ENCODE results near the gene CCT8L2. TPM values are rescaled to one million over a fixed set of nuclear protein-coding genes. Genes with fewer than 3 reads are reported as not detected.
"Not testable (repeated sequence)": the region's sequence is repeated elsewhere in the genome, so short reads cannot be mapped to it uniquely, and the experiment has no call there.

The CCT8L2 gene
- total RNA-seq, 2 donors from 2014 or later: not detected

DNA sequence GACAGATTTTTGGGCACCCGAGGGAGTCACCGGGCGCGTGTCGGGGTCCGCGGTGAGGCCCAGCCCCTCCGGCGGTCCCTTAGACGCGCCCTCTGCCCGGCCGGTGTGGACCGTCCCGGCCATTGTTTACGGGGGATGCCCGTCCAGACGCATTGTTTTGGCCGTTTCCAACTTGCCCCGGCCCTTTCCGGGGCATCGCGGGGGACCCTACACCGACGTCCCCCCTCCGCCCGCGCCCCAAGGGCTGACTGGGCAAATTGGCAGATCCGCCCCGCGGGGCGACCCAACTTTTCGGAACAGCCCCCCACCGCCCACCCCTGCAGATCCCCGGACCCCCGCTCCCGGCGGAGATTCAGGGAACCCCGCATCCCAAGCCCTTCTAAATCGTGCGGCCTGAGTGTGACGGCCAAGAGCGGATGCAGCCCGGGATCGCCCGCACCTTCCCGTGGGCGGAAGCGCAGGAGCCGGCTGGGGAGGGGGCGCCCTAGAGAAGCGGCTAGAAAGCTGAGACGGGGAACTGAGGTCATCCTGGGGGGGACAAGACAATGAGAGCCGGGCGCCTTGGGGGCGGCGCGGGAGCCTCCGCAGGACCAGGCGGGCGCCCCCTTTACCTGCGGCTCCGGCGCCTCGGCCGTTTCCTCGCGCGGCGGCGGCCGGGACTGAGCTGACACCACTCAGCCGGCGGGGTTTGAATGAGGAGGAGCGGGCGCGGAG, 17.1 kb upstream of the CCT8L2 start:
- Histone ChIP-seq H3K4me1 (ENCODE audit: control insufficient read depth in 1 of 2, low read depth in 2 of 2) (no peaks in the 10 kb centered on the region), H3K36me3 (no peaks in the 10 kb centered on the region), H3K27ac (no peak overlapping the region), H3K27me3 (replicated peaks; ENCODE audit: insufficient read depth) (no peaks in the 10 kb centered on the region), H3K4me3 (peak overlapping the region; percentile 64), H3K9me3 (no peaks in the 10 kb centered on the region)
- ATAC-seq (ENCODE audit: insufficient number of reproducible peaks, low FRiP score, low read depth) (no peak), DNase-seq (ENCODE audit: low spot score) (no peak)
- TF ChIP-seq, protein P1, sequence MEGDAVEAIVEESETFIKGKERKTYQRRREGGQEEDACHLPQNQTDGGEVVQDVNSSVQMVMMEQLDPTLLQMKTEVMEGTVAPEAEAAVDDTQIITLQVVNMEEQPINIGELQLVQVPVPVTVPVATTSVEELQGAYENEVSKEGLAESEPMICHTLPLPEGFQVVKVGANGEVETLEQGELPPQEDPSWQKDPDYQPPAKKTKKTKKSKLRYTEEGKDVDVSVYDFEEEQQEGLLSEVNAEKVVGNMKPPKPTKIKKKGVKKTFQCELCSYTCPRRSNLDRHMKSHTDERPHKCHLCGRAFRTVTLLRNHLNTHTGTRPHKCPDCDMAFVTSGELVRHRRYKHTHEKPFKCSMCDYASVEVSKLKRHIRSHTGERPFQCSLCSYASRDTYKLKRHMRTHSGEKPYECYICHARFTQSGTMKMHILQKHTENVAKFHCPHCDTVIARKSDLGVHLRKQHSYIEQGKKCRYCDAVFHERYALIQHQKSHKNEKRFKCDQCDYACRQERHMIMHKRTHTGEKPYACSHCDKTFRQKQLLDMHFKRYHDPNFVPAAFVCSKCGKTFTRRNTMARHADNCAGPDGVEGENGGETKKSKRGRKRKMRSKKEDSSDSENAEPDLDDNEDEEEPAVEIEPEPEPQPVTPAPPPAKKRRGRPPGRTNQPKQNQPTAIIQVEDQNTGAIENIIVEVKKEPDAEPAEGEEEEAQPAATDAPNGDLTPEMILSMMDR (IDR thresholded peaks at IDR 0.05): no peak

DNA sequence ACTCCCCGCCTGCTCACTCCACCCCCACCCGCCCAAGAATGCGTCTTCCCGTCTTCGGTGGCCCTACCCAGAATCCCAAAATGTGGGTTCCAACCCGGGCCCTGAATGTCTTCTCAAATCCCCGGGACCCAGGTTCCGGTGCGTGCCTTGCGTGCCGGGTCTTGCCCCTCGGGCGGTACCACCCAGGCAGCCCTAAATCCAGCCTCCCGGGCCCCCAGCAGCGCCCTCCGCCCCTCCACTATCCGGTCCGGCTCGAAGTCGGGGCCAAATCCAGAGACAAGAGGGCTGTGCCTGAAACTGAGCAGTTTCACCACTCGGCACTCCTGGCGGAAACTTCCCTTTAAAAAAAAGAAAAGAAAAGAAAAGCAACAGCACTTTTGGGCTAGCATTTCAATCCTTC, 16.3 kb upstream of the CCT8L2 start:
- Histone ChIP-seq H3K36me3 (no peaks in the 10 kb centered on the region), H3K4me1 (ENCODE audit: control insufficient read depth in 1 of 2, low read depth in 2 of 2) (no peaks in the 10 kb centered on the region), H3K4me3 (peak overlapping the region; percentile 64), H3K27me3 (replicated peaks; ENCODE audit: insufficient read depth) (no peaks in the 10 kb centered on the region), H3K9me3 (no peaks in the 10 kb centered on the region), H3K27ac (no peak overlapping the region)
- DNase-seq (ENCODE audit: low spot score) (no peak), ATAC-seq (ENCODE audit: insufficient number of reproducible peaks, low FRiP score, low read depth) (no peak)
- TF ChIP-seq, protein P1 (IDR thresholded peaks at IDR 0.05): no peak

DNA sequence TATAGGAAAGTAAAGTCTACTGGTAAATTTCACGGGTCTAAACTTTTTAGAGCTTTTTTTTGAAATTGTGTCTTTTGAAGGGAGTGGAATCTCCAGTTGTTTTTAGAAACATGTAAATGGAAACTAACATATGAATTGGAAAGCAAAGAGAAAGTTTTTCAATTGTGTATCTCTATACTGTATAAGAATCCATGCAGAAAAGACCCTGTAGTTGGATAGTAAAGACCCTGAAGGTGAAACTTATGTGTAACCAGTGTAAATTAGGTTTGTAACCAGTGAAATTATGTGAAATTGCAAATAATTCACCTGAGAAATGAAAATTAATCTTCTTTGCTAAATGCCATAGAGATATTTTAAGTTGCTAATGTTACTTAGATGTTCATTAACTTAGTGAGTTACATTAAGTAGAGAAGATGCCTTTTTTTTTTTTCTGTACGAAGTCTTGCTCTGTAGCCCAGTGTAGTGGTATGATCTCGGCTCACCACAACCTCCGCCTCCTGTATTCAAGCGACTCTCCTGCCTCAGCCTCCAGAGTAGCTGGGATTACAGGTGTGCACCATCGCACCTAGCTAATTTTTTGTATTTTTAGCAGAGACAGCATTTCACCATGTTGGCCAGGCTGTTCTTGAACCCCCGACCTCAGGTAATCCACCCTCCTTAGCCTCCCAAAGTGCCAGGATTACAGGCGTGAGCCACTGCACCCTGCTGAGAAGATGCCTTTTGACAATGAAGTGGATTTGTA, 11.8 kb upstream of the CCT8L2 start:
- not testable (repeated sequence) for ATAC-seq (ENCODE audit: insufficient number of reproducible peaks, low FRiP score, low read depth); H3K4me3 ChIP-seq; H3K4me1 ChIP-seq (ENCODE audit: control insufficient read depth in 1 of 2, low read depth in 2 of 2); H3K27me3 ChIP-seq (replicated peaks; ENCODE audit: insufficient read depth); H3K9me3 ChIP-seq; H3K36me3 ChIP-seq; H3K27ac ChIP-seq; DNase-seq (ENCODE audit: low spot score)

DNA sequence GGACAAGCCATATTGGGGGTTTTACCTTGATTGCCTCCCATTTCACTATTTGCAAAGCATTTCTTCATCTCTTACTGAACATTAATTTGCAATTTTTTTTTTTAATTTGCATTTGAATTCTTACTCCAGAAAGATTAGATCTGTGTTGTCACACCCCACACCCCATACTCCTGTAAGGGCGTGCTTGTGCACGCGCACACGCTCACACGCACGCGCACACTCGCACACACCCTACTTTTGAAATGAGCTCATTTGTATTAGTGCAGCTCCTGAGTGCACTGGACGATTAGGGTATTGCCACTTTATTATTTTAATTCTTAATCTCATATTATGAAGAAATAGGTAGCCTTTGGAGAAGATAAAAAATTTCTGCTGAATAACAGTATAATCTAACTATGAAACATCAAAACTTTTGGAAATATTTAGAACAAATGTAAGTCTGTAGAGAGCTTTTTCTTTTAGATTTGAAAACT, 11.2 kb upstream of the CCT8L2 start:
- H3K4me3 ChIP-seq: peak overlapping the region; percentile 72
- H3K27ac ChIP-seq; H3K4me1 ChIP-seq (ENCODE audit: control insufficient read depth in 1 of 2, low read depth in 2 of 2); H3K9me3 ChIP-seq; H3K36me3 ChIP-seq; DNase-seq (ENCODE audit: low spot score); H3K27me3 ChIP-seq (replicated peaks; ENCODE audit: insufficient read depth); ATAC-seq (ENCODE audit: insufficient number of reproducible peaks, low FRiP score, low read depth): not testable (repeated sequence)

DNA sequence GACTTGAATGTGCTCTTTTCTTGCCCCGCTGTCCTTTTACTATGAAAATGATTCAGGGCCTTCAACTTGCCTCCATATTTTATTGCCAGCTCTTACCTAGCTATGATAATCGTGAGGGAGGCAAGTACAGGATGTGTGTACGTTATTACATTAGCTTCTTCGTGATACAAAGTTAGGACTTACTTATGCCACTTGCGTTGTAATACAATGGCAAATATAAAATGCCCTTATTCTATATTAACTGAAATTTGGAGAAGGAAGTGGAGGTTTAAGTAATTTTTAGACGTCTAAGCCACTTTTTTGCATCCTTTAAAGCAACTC, 10.8 kb upstream of the CCT8L2 start:
- H3K27me3 ChIP-seq (replicated peaks; ENCODE audit: insufficient read depth): no peaks in the 10 kb centered on the region
- peak overlapping the region in 1 of 2 donors; percentile 67 for H3K27ac ChIP-seq
- TF ChIP-seq, protein P1 (IDR thresholded peaks at IDR 0.05): no peak
- H3K4me3 ChIP-seq: peak overlapping the region; percentile 72
- no peaks in the 10 kb centered on the region for H3K9me3 ChIP-seq
- no peaks in the 10 kb centered on the region for H3K36me3 ChIP-seq
- DNase-seq (ENCODE audit: low spot score): no peak
- H3K4me1 ChIP-seq (ENCODE audit: control insufficient read depth in 1 of 2, low read depth in 2 of 2): no peaks in the 10 kb centered on the region
- no peak for ATAC-seq (ENCODE audit: insufficient number of reproducible peaks, low FRiP score, low read depth)

DNA sequence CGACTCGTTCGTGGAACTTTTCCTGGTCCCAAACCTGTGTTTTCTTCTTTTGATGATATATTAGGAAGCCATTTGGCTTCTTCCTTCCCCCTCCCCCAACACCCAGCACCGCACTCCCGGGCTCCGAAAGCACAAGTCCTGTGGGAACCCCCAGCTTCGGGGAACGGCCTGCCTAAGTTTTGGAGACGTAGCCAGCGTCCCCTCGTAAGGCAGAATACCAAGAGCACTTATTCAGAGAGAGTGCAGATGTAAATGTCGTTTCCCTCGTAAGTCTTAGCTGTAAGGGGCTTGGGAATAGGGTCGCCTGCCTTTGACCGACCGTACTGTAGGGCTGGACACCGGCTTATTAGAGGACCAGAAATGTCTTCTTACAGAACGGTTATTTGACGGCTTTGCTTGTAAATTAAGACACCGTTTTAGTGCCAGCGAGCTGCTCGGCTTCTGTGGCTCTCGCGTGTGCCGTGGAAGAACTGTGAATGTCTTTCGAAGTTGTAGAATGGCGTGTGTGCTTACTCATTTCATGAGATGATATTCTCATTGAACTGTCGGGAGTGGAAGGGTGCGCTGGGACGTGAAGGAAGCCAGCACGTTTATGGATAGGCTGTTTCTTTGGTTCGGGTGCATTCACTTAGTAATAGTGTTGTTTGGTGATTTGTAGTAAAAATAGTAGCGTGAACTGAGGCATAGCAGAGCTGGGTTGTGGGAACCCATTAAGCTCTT, 10.3 kb upstream of the CCT8L2 start:
- H3K27me3 ChIP-seq (replicated peaks; ENCODE audit: insufficient read depth); H3K9me3 ChIP-seq; DNase-seq (ENCODE audit: low spot score); H3K36me3 ChIP-seq; ATAC-seq (ENCODE audit: insufficient number of reproducible peaks, low FRiP score, low read depth); H3K4me1 ChIP-seq (ENCODE audit: control insufficient read depth in 1 of 2, low read depth in 2 of 2): not testable (repeated sequence)
- peak overlapping the region; percentile 38 to 67 for H3K27ac ChIP-seq
- H3K4me3 ChIP-seq: peak overlapping the region; percentile 72

DNA sequence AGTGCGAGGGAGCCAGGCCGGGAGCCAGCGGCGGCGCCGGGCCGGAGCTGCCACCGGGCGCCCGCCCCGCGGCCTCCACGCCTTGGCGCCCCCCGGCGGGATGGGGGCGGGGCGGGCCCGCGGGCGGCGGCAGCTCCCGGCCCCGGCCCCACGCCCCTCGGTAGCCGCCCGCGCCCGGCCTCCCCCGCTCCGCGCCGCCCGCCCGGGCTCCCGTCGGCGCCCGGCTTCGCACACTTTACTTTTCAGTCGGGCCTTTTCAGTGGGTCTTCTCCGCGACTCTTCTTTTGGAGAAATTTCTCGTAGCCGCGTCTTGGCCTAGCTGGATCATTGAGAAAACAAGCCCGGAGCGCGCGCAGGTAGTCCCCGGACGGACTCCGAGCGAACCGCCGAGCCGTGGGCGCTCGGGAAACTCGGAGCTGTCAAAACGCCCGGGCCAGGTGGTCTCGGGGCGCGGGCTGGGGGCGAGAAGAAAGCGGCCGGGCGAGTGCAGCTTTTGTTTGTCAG, 9.7 kb upstream of the CCT8L2 start:
- not testable (repeated sequence) for H3K36me3 ChIP-seq; ATAC-seq (ENCODE audit: insufficient number of reproducible peaks, low FRiP score, low read depth); H3K9me3 ChIP-seq; H3K4me1 ChIP-seq (ENCODE audit: control insufficient read depth in 1 of 2, low read depth in 2 of 2); H3K27me3 ChIP-seq (replicated peaks; ENCODE audit: insufficient read depth); DNase-seq (ENCODE audit: low spot score)
- peak overlapping the region; percentile 67 to 68 for H3K27ac ChIP-seq
- H3K4me3 ChIP-seq: peak overlapping the region; percentile 72
